A549 (cell line): ENCODE measurements around the gene HPS5. TPM values are rescaled to one million over a fixed set of nuclear protein-coding genes. Genes with fewer than 3 reads are reported as not detected.

Experiments
- ATAC-seq, 2 experiments: fragments of 200-7000 bp in 1 of 2; fragments of >200 bp in 1 of 2; cut with Nextera tagmentation in 1 of 2; cut with Tn5 transposase in 1 of 2; 3 replicates each; pipeline versions ENCODE4 v1.8.0 to v1.9.1; 2018 to 2020; ENCODE audit warnings: mild to moderate bottlenecking in 1 of 2, moderate library complexity in 1 of 2
- CTCF ChIA-PET: fragments of 300-600 bp; sonication (Branson Sonifier 250); formaldehyde crosslinking; extraction: SDS; loops from one replicate; lab custom pipeline; 2021; ENCODE audit warnings: antibody characterized with exemption, inconsistent platforms; lab: Yijun Ruan, JAX
- POLR2A ChIA-PET: fragments of 350-600 bp; formaldehyde crosslinking; extraction: SDS; loops from one replicate; lab custom pipeline; 2021; ENCODE audit warnings: antibody characterized with exemption, inconsistent platforms; lab: Yijun Ruan, JAX
- DNase-seq, 2 experiments: peaks; one replicate each; pipeline versions ENCODE4 v3.0.0 to v3.0.0-alpha.2; 2011 to 2016; ENCODE audit warnings: low read depth in 1 of 2, low spot score in 1 of 2
- FAIRE-seq: peaks from 2 replicates; lab custom pipeline; 2011; peaks lifted over from hg19 to GRCh38; lab: Jason Lieb, UNC
- H3K27ac ChIP-seq, 2 experiments: fragments of >200 bp; sonication (Bioruptor Twin); formaldehyde crosslinking; 3 replicates each; pipeline ENCODE4 v1.5.1; 2016 to 2017
- H3K4me1 ChIP-seq: fragments of >200 bp; sonication (Bioruptor Twin); formaldehyde crosslinking; 3 replicates; pipeline ENCODE4 v1.6.1; 2016
- H3K4me2 ChIP-seq: fragments of >200 bp; sonication (Bioruptor Twin); formaldehyde crosslinking; 3 replicates; pipeline ENCODE4 v1.6.1; 2016
- H3K4me3 ChIP-seq: fragments of >200 bp; sonication (Bioruptor Twin); formaldehyde crosslinking; 3 replicates; pipeline ENCODE4 v1.5.1; 2016
- H3K9me3 ChIP-seq: fragments of >200 bp; sonication (Bioruptor Twin); formaldehyde crosslinking; 3 replicates; pipeline ENCODE4 v1.6.1; 2016
- BHLHE40 ChIP-seq: IDR thresholded peaks from 2 replicates; pipeline ENCODE4 v1.6.1; 2012; ENCODE audit warnings: low read depth, low read length, inconsistent platforms
- CEBPB ChIP-seq, 2 experiments: fragments of >200 bp in 1 of 2; sonication (Bioruptor Twin) in 1 of 2; formaldehyde crosslinking in 1 of 2; IDR thresholded peaks; 2 replicates each; pipeline ENCODE4 v1.6.1; 2012 to 2016
- ESRRA ChIP-seq: fragments of 150-350 bp; IDR thresholded peaks from 2 replicates; pipeline ENCODE4 v1.6.1; 2014; ENCODE audit warnings: mild to moderate bottlenecking, low read length, borderline replicate concordance
- FOSB ChIP-seq: fragments of 250-450 bp; sonication (Bioruptor Pico); IDR thresholded peaks from 2 replicates; pipeline ENCODE4 v1.5.0; 2020; ENCODE audit warnings: mild to moderate bottlenecking, moderate library complexity
- FOXS1 ChIP-seq: fragments of 250-450 bp; sonication (Bioruptor Pico); IDR thresholded peaks from 2 replicates; pipeline ENCODE4 v1.5.0; 2020; ENCODE audit warnings: mild to moderate bottlenecking, moderate library complexity
- GATA3 ChIP-seq: IDR thresholded peaks from 2 replicates; pipeline ENCODE4 v1.6.1; 2012; ENCODE audit warnings: borderline replicate concordance
- HOXB5 ChIP-seq: fragments of 250-450 bp; sonication (Bioruptor Pico); IDR thresholded peaks from 2 replicates; pipeline ENCODE4 v1.5.0; 2020; ENCODE audit warnings: mild to moderate bottlenecking, moderate library complexity
- JUNB ChIP-seq: fragments of >200 bp; sonication (Bioruptor Twin); formaldehyde crosslinking; IDR thresholded peaks from 2 replicates; pipeline ENCODE4 v1.6.1; 2016
- KDM1A ChIP-seq: fragments of 200-600 bp; sonication (generic); IDR thresholded peaks from 2 replicates; pipeline ENCODE4 v1.6.1; 2016; ENCODE audit warnings: low read depth, mild to moderate bottlenecking
- KDM5A ChIP-seq: fragments of 200-600 bp; sonication (generic); IDR thresholded peaks from 2 replicates; pipeline ENCODE4 v1.6.1; 2016; ENCODE audit warnings: antibody characterized with exemption, mild to moderate bottlenecking
- MAFK ChIP-seq: fragments of 450-650 bp; IDR thresholded peaks from 2 replicates; pipeline ENCODE4 v1.6.1; 2014; ENCODE audit not compliant: partially characterized antibody
- MAZ ChIP-seq: fragments of 150-350 bp; IDR thresholded peaks from 2 replicates; pipeline ENCODE4 v1.6.1; 2014; ENCODE audit warnings: antibody characterized with exemption, low read depth, low read length, borderline replicate concordance
- NFE2L2 ChIP-seq: fragments of 150-350 bp; conservative IDR thresholded peaks from 2 replicates; pipeline ENCODE4 v1.6.1; 2014; ENCODE audit warnings: low read length
- PHF8 ChIP-seq: fragments of 200-600 bp; sonication (generic); IDR thresholded peaks from 2 replicates; pipeline ENCODE4 v1.6.1; 2016; ENCODE audit warnings: low read depth, mild to moderate bottlenecking, antibody characterized with exemption, moderate library complexity, borderline replicate concordance
- POLR2A ChIP-seq: IDR thresholded peaks from 2 replicates; pipeline ENCODE4 v1.6.1; 2012; ENCODE audit warnings: mild to moderate bottlenecking, low read length
- RNF2 ChIP-seq: fragments of 200-600 bp; sonication (generic); IDR thresholded peaks from 2 replicates; pipeline ENCODE4 v1.6.1; 2016; ENCODE audit warnings: low read depth, mild to moderate bottlenecking, antibody characterized with exemption, moderate library complexity, borderline replicate concordance
- TFCP2L1 ChIP-seq: fragments of 250-450 bp; sonication (Bioruptor Pico); IDR thresholded peaks from 2 replicates; pipeline ENCODE4 v1.5.0; 2021; ENCODE audit warnings: mild to moderate bottlenecking
- TP53 ChIP-seq: fragments of 250-450 bp; sonication (Bioruptor Pico); IDR thresholded peaks from 2 replicates; pipeline ENCODE4 v1.5.0; 2021; ENCODE audit warnings: mild to moderate bottlenecking, moderate library complexity
- ZFP36 ChIP-seq: fragments of 450-650 bp; IDR thresholded peaks from 2 replicates; pipeline ENCODE4 v1.6.1; 2014; ENCODE audit warnings: borderline replicate concordance; ENCODE audit not compliant: partially characterized antibody
- ZNF302 ChIP-seq: fragments of 250-450 bp; sonication (Bioruptor Pico); IDR thresholded peaks from 2 replicates; pipeline ENCODE4 v1.9.0; 2021; ENCODE audit warnings: inconsistent platforms, mild to moderate bottlenecking, moderate library complexity
- WGBS: methylation state at CpG from one replicate; pipeline ENCODE4 v1.1.6; 2017; ENCODE audit errors: missing lambda C conversion rate; 5-methylcytosine and 5-hydroxymethylcytosine counted together
- polyA plus RNA-seq, 4 experiments: library from polyadenylated mRNA; depleted of rRNA in 3 of 4; stranded (reverse); fragments of >200 nt; fragmentation: RNase III in 1 of 4; extraction: RNeasy Plus Mini Kit Qiagen cat#74134 plus additional on column Dnase treatment in 1 of 4; gene quantifications; 2 replicates in 3 of 4; 3 replicates in 1 of 4; pipeline ENCODE4 v1.2.3, GENCODE V29; 2011 to 2017
- TF ChIP-seq, protein P1 (sequence below): IDR thresholded peaks from 2 replicates; pipeline ENCODE4 v1.6.1; 2012; ENCODE audit warnings: low read depth, borderline replicate concordance
- TF ChIP-seq, protein P2 (sequence below): fragments of 150-350 bp; IDR thresholded peaks from 2 replicates; pipeline ENCODE4 v1.6.1; 2014; ENCODE audit warnings: low read depth, mild to moderate bottlenecking, low read length
- TF ChIP-seq, protein P3 (sequence below): fragments of 450-650 bp; IDR thresholded peaks from 2 replicates; pipeline ENCODE4 v1.6.1; 2014; ENCODE audit warnings: antibody characterized with exemption

The HPS5 gene
- polyA plus RNA-seq, 2 of the 4 experiments (the other 2 are of a cell fraction) = 18.4 to 29.1 TPM

DNA sequence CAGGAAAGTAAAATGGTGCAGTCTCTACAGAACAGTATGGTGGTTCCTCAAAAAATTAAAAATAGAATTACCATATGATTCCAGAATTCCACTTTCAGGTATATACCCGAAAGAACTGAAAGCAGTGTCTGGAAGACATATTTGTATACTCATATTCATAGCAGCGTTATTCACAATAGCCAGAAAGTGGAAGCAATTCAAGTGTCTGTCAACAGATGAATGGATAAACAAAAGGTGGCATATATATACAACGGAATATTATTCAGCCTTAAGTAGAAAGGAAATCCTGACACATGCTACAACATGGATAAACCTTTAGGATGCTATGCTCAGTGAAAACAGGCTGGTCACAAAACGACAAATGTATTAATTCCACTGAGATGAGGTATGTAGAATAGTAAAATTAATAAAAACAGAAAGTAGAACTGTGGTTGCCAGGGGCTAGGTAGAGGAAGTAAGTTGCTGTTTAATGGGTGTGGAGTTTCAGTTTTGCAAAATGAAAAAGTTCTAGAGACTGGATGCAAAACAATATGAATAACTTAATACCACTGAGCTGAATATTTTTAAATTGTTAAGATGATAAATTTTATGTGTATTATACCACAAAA, 41.4 kb downstream of the HPS5 start:
- WGBS = 90% methylated on average over 4 of the region's 4 CpGs
- FAIRE-seq (no peak), ATAC-seq (no peak), DNase-seq (no peak)
- Histone ChIP-seq H3K4me1 (no peaks in the 10 kb centered on the region), H3K4me3 (no peak overlapping the region), H3K27ac (no peak overlapping the region), H3K9me3 (no peaks in the 10 kb centered on the region), H3K4me2 (no peak overlapping the region)
- ChIA-PET CTCF (interaction anchor here (0.6 kb wide), 1 partner anchor 276 kb away, joined by 4 read pairs; no protein-coding TSS in a partner anchor), POLR2A (no interaction called here)
- TF ChIP-seq, protein P1, sequence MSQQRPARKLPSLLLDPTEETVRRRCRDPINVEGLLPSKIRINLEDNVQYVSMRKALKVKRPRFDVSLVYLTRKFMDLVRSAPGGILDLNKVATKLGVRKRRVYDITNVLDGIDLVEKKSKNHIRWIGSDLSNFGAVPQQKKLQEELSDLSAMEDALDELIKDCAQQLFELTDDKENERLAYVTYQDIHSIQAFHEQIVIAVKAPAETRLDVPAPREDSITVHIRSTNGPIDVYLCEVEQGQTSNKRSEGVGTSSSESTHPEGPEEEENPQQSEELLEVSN = no peak
- TF ChIP-seq, protein P2, sequence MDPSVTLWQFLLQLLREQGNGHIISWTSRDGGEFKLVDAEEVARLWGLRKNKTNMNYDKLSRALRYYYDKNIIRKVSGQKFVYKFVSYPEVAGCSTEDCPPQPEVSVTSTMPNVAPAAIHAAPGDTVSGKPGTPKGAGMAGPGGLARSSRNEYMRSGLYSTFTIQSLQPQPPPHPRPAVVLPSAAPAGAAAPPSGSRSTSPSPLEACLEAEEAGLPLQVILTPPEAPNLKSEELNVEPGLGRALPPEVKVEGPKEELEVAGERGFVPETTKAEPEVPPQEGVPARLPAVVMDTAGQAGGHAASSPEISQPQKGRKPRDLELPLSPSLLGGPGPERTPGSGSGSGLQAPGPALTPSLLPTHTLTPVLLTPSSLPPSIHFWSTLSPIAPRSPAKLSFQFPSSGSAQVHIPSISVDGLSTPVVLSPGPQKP = no peak
- TF ChIP-seq ESRRA (no peak), FOSB (CRISPR knock-in tag) (no peak)

DNA sequence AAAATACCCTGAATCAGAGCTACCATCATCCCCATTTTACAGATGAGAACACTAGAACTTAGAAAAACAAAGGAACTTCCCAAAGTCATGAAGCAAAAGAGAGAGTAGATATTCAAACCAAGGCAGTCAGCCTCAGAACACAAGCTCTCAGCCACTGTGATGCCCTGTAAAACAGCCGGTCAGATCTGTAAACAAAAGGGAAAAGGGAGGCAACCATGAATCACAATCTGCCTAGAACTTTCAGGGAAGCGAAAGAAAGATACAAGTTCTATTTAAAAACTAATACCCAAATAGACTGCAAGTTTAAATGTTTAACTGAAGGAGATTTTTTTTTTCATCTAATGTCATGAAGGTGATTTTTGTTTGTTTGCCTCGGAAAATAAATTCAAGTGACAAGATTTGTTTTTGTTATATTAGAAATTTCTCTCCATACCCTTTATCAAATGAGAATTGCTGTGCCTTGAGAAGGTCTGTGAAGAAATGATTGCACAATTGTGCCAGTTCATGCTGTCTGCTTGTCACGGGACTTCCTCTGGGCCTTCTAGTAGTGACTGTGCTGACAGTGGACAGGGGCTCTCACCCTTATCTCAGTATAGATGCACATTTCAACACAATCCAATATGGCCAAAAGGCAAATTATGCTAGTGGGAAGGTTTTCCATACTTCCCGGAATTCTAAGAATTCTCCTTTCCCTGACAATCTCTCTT, 44.2 kb downstream of the HPS5 start:
- WGBS = 85% methylated on average over 5 of the region's 5 CpGs
- ChIA-PET POLR2A (no interaction called here), CTCF (no interaction called here)
- Histone ChIP-seq H3K4me3 (no peak overlapping the region), H3K4me2 (no peak overlapping the region), H3K27ac (no peak overlapping the region), H3K4me1 (no peaks in the 10 kb centered on the region), H3K9me3 (no peaks in the 10 kb centered on the region)
- FAIRE-seq (no peak), DNase-seq (no peak), ATAC-seq (no peak)
- TF ChIP-seq MAZ = no peak
- TF ChIP-seq CEBPB (IDR thresholded peaks at IDR 0.05) = no peak
- no peak for TF ChIP-seq JUNB
- no peak for TF ChIP-seq POLR2A
- no peak for TF ChIP-seq TP53 (CRISPR knock-in tag)
- TF ChIP-seq, protein P2 = no peak
- no peak for TF ChIP-seq NFE2L2
- TF ChIP-seq GATA3 = no peak
- no peak for TF ChIP-seq RNF2
- no peak for TF ChIP-seq MAFK

DNA sequence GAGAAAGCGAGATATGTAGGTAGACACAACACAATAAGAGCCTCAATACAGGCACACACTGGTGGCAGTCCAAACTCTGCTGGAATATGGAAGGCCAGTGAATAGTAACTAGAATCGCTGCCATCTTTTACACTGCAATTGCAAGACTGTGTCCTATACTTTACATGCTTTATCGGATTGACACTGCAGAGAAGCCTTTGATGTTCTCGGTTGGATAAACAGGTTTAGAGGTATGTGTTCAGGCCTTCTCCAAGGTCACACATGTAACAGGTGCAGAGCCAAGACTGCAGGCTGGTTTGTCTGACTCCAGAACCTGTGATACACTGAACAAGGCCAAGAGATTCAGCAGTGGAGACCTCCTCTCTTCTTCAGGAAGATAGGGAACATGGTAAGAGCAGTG, 50.7 kb downstream of the HPS5 start:
- Histone ChIP-seq H3K4me3 (no peak overlapping the region), H3K4me2 (no peak overlapping the region), H3K4me1 (no peaks in the 10 kb centered on the region), H3K27ac (no peak overlapping the region), H3K9me3 (no peaks in the 10 kb centered on the region)
- POLR2A ChIA-PET = no interaction called here
- FAIRE-seq (no peak), DNase-seq (no peak), ATAC-seq (no peak)
- WGBS = 73% methylated on average over 4 of the region's 4 CpGs
- CTCF ChIA-PET = no interaction called here
- TF ChIP-seq ESRRA (no peak), FOXS1 (no peak), HOXB5 (CRISPR knock-in tag) (no peak), KDM1A (no peak), BHLHE40 (no peak), KDM5A (no peak), MAZ (no peak), PHF8 (no peak), TFCP2L1 (no peak), ZFP36 (no peak), ZNF302 (CRISPR knock-in tag) (no peak)
- TF ChIP-seq, protein P3, sequence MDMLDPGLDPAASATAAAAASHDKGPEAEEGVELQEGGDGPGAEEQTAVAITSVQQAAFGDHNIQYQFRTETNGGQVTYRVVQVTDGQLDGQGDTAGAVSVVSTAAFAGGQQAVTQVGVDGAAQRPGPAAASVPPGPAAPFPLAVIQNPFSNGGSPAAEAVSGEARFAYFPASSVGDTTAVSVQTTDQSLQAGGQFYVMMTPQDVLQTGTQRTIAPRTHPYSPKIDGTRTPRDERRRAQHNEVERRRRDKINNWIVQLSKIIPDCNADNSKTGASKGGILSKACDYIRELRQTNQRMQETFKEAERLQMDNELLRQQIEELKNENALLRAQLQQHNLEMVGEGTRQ = no peak
